ENCODE data around the gene INTS11.
A peak's percentile ranks its signal among the peaks of the same experiment; 100 is the strongest.

Gene INTS11

DNA sequence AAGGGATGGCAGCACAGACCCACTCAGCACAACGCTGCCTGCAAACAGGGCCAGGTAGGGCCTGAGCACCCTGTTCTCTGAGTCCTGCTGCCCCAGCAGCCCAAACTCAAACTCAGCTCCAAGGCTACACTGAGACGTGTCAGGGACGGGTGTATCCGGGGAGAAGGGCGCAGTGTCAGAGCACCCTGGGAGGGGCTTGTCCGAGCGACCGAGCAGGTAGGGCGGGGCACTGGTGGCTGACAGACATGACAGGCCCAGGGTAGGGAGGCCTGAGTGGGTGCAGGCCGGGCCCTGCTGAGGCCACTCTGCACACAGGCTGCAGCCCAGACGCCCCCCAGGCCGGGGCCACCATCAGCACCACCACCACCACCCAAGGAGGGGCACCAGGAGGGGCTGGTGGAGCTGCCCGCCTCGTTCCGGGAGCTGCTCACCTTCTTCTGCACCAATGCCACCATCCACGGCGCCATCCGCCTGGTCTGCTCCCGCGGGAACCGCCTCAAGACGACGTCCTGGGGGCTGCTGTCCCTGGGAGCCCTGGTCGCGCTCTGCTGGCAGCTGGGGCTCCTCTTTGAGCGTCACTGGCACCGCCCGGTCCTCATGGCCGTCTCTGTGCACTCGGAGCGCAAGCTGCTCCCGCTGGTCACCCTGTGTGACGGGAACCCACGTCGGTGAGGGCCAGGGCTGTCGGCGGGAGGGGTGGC lies 38.7 kb downstream of the INTS11 start:
- peak; percentile 41 for DNase-seq

DNA sequence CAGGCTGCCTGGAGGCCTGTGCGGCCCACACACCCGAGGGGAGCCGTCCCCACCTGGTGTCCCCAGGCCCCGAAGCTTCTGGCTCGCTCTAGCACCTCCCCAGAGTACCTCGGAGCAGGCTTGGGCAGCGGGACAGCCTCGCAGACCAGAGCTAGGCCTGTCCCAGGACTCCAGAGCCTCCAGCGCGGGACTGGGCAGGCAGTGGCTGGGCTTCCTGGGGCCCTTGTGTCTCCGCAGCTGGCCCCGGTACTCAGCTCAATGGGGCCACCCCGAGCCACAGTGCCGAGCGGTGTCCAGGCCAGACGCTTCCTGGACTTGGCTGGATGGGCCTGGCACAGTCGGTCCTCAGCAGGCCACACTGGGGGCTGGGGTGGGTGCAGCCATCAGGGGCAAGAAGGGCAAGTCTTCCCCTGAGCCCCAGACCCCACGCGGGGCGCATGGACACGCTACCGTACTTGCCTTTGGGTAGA lies 39.3 kb downstream of the INTS11 start:
- DNase-seq: no peak

DNA sequence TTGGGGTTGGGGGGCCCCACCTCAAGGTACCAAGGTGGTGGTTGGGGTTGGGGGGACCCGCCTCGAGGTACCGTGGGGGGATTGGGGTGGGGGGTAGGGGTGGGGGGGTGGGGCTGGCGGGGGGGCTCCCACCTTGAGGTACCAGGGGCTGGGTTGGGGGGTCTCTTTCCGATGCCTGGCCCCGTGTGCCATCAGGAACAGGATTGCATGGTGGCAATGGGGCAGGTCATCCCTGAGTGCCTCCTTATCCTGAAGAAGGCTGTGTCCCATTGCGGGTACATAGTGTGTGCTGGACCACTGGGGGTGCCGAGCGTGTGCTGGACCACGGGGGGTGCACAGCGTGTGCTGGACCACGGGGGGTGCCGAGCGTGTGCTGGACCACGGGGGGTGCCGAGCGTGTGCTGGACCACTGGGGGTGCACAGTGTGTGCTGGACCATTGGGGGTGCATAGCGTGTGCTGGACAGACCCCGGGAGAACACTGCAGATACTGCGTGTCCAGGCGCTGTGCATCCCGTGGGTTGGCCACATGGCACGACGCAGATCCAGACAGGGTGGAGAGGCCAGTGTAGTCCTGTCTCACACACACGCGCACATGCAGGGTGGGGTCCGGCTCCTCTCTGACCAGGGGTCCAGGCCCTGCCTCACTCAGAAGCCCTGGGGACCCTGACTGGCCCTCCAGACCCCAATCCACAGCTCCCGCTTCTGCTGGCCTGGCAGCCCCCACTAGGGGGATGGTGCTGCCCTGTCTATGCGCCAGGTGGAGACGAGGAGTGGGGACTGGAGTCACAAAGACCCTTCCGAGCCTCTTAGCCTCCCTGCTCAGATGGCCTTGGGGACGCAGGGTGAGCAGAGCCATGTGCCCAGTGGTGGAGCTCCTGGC lies 40.0 kb downstream of the INTS11 start:
- DNase-seq: no peak

DNA sequence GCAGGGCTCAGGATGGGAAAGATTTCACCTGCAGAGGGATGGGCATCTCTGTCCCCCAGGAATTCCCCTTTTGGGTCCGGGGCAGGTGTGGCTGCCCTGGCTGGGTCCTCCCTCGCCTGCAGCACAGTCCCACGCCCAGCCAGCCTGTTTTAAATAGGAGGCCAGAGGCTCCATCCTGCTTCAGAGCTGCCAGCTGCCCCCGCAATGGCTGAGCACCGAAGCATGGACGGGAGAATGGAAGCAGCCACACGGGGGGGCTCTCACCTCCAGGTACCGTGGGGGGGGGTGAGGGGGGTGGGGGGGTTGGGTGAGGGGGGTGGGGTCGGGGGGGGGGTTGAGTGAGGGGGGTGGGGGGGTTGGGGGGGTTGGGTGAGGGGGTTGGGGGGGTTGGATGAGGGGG lies 40.6 kb downstream of the INTS11 start:
- DNase-seq: no peak

DNA sequence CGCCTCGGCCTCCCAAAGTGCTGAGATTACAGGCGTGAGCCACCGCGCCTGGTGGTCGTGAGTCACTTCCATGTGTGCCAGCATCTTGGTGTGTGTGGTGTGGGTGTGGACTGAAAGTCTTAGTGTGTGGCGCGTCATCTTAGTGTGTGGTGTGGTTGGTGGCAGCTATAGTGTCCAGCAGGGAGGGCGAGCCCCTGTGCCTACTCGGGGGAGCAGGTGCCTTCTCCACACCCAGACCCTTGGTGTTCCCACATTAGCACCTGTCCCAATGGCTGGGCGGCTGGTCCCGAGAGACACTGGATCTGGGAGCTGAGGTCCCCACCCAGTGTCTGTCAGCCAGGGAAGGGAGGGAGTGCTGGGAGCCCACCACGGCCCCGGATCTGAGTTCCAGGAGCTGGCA lies 41.5 kb downstream of the INTS11 start:
- DNase-seq: no peak

DNA sequence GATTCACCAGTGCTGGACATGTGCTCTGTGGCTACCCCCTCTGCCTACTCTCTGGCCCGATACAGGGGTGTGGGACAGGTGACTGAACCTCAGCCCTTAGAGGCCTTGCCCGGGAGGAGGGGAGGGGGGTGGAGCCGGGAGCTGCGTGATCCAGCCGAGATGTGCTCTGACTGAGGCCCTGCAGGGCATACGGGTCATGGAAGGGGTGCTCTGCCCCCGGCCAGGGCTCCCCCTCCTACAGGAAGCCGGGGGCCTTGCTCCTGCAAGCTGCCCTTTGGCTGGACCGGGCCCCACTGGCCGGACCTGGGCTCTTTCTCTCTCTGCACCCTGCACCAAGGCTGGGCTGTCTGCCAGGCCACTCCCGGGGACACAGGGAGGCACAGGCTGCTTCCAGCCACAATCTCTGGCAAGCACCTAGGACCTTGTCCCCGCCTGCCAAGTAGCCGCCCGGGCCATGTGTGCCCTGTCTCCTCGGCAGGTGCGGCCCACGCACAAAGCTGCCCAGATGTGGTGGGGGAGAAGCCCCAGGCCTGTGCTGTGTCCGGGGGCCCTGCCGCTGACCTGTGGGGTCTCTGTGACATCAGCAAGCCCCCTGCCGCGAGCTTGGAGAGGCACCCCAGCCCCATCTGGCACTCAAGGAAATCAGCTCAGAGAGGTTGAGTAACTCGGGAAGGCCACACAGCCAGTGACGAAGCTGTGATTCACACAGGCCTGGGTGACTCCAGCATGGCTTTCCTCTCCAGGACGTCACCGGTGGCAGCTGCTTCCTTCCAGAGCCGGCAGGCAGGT lies 42.7 kb downstream of the INTS11 start:
- DNase-seq: no peak

DNA sequence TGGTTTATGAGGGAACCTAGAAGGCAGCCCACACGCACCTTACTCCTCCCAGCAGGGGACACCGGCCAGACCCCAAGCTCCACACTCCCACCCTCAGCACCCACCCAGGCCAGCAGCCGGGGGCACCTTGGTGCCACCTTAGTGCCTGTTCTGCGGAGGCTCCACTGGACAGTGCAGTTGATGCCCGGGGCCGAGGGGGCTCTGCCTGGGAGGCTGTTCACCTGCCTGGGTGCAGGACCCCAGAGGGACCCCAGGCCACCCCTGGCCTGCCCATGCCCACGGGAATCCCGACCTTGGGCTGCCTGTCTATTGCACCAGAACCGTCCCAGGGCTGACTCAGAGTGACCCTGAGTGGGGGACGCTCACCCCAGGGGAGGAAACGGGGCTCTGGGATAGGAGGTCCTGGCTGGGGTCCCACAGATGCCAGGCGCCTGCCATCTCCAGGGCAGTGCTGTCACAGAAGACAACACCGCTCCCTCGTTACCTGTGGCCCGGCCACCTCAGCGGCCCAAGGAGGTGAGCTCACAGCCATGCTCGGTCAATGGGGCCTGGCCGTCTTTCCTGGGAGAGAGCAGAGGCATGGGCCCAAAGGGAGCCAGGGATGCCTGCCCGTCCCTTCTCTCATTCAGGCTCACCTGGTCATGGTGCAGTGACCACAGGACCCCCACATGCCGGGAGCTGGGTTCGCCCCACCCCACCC lies 43.5 kb downstream of the INTS11 start:
- DNase-seq: no peak

DNA sequence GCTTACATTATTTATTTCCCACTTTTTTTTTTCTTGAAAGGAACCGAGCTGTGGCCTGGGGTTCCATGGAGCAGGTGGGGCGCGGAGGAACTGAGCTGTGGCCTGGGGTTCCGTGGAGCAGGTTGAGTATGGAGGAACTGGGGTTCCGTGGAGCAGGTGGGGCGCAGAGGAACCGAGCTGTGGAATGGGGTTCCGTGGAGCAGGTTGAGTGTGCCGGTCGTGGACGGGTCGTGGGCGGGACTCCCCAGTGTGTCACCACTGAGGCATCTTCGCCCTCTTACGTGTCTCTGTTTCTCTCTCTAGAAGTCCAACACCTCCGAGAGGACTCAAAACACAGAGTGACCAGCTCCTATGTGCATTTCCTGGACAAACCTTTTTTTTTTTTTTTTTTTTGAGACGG lies 45.4 kb downstream of the INTS11 start:
- no peak for DNase-seq

DNA sequence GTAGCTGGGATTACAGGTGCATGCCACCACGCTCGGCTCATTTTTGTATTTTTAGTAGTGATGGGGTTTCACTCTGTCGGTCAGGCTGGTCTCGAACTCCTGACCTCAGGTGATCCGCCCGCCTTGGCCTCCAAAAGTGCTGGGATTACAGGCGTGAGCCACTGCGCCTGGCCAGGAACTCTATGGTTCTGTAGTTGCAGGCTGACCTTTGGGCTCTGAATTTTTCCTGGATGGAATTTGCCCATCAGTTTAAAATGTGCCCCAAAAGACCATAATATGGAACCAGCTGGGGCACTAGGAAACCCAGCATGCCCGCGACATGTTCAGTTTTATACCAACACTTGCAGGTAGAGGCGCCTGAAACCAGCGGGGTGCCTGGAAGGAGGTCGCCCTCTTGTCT lies 45.8 kb downstream of the INTS11 start:
- DNase-seq: no peak

DNA sequence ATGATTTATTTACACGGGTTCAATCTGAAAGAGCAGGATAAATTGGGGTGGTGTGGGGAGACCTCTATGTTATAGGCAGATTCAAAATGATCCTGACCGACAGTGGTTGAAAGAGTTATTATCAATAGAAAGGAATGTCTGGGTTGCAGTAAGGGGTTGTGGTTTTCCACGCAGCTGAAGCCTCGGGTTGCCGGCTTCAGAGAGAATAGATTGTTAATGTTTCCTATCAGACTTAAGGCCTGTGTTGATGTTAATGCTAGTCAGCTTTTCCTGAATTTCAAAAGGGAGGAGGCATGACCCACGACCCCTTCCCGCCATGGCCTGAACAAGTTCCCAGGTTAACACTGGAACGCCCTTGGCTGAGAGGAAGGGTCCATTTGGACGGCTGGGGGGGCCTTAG lies 48.6 kb downstream of the INTS11 start:
- DNase-seq: no peak

DNA sequence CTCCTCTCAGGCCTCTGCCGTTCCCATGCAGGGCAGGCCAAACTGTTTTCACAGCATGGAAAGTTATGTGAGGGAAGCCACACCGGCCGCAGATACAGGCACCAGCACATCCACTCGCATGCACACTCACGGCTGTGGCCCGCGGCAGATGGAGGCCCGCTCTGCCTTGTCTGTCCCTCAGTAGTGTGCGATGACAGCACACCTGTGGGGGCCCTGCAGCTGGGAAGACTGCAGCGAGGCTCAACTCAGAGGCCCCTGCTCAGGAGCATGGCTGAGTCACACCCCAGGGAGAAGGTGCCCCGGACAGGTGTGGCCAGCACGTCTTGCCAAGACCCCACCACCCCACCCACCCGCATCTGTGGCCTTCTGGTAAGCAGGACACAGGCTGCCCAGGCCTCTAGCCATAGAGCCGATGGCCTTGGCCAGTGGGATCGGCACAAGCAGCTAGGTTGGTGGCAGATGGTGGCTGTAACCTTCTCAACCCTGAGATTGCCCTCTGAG lies 49.5 kb downstream of the INTS11 start:
- DNase-seq: no peak

DNA sequence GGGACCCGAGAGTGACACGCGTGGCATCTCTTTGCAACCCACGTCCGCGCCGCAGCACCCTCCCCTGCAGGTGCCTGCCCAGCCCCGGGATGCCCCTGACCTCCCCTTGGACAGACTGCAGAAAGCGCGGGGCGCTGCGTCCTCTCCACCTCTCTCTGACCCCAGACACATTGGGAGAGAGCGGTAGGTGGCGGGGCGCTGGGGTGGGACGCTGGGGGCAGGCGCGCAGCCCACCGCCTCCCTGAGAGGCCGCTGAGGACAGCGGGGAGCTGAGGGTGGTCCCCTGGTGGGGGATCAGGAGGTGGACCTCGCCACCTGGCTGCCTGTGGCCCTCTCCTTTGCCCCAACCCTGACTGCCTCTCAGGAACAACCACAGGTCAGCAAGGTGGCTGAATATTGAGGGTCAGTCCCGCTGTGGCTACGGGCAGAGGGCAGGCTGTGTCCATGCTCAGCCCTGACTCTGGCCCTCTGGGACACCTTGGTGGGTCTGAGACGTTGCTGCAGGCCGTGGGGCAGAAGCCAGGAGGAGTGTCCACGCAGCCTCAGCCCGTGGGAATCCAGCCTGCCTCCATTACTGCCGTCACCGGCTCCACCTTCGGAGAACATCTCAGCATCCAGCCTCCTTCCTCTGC lies 50.0 kb downstream of the INTS11 start:
- no peak for DNase-seq

DNA sequence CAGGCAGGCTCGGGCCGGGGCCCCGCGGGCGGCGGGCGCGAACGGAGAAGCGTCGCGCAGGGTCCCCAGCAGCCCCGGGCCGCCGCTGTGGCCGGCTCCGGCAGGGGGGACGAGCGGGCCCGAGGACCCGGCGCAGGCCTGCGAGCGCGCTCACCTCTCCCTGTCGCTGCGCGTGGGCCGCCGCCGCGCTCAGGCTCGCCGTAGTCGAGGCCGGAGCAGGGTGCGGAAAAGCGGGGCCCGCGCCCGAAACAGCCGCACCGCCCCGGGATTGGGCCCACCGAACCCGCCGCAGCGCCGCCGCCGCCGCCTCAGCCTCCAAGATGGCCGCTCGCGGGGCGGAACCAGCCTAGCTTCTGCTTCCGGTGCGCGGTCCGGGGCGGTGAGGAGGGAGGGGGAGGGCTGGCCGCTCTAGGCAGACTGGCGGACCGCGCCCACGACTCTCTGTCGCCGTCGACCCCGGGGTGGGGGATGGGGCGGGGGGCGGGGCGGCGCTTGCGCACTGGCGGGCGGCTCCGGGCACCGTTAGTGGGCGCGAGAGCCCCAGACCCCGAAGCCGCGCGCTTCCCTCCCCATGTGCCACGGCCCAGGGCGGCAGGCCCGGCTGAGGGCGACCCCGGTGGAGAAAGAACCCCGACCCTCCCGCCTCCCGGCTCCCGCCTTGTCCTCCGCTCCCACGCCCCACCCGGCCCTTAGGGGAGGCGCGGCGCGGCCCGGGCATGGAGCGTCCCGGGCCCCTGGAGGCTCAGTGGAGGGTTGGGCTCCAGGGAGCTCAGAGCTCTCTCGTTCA lies 50.8 kb downstream of the INTS11 start, which contains the start of gene UBE2J2:
UBE2J2 (minus strand) TSS at position 343 of the 787 bp plus-strand sequence. CDS start 5,862 bp downstream, outside the sequence.
- peak; percentile 79 for DNase-seq

DNA sequence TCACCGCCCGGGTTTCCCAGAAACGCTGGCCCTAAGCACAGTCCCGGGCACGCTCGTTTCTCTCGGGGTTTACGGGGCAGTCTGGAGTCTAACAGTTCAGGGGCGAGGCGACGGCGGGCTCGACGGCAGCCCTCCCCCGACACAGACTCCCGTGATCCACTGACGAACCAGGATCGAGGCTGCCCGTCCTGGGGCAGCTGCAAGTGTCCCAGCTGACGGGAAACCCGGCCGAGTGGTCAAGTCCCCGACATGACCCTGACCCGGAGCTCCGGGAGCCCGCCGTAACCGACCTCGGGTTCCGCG lies 51.3 kb downstream of the INTS11 start:
- no peak for DNase-seq

DNA sequence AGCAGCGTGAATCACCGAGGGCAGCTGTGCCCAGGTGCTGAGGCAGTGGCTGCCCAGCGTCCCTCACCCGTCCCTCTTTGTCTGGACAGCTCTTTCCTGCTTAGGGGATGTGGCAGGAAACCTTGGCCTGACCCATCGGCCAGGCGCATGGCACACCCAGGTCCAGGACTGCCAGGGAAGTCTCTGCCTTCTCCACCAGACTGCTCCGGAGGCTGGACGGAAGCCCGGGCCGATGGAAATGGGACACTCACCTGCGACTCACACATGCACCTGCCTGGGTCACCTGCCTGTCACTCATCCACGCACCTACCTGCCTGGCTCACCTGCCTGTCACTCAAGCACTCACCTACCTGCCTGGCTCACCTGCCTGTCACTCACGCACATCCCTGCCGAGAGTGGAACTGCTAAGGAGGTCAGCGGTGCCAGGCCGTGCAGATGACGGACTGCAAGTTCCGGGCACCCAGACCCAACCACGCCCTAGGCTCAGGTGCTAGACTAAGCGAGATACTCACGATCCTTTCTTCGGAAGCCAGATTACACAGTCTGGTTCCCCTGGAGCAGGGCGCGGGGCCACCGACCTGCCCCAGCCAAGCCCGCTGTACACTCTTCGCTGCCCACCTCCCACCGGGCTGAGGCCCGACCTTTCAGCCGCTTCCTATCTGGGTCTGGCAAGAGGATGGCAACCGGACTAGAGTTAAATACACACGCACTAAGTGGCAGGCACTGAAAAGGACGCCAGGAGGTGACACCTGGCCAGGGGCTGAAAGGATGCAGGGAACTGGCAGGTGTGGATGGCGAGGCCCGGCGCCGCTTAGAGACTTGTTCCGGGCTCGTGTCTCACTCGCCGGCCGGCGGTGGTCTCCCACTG lies 51.9 kb downstream of the INTS11 start:
- DNase-seq: no peak

DNA sequence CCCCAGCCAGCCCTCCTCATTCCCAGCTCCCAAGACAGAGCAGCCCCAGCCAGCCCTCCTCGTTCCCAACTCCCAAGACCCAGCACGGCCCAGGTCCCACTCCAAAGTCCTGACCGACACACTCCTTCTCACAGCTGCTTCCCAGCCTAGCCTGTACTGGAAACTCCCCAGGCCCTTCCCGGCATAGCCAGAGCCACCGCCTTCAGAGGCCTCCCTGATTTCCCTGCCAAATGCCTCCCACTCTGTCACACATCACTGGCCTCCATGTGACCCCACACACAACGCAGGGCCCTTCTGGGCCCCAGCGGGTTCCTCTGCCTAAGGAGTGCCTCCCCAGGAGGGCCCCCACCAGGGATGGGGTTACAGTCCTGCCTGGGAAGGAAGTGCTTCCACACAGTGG lies 53.6 kb downstream of the INTS11 start:
- no peak for DNase-seq

DNA sequence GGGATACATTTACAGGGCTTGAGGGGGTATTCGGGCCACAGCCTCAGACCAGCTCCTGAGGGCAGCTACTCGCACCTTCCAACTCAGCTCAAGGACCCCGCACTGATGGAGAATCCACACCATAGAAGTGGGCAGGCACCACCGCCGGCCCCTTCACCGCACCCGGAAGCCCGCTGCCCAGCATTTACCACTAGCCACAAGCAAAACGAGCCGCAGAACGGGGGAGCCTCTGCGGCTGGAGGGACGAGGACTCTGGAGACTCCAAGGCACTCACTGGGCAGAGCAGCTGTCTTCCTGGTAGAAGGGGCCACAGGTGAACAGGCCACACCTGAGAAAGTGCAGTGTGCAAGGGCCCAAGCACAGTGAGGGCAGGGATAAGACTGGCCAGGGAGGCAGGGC lies 56.2 kb downstream of the INTS11 start:
- DNase-seq: no peak

DNA sequence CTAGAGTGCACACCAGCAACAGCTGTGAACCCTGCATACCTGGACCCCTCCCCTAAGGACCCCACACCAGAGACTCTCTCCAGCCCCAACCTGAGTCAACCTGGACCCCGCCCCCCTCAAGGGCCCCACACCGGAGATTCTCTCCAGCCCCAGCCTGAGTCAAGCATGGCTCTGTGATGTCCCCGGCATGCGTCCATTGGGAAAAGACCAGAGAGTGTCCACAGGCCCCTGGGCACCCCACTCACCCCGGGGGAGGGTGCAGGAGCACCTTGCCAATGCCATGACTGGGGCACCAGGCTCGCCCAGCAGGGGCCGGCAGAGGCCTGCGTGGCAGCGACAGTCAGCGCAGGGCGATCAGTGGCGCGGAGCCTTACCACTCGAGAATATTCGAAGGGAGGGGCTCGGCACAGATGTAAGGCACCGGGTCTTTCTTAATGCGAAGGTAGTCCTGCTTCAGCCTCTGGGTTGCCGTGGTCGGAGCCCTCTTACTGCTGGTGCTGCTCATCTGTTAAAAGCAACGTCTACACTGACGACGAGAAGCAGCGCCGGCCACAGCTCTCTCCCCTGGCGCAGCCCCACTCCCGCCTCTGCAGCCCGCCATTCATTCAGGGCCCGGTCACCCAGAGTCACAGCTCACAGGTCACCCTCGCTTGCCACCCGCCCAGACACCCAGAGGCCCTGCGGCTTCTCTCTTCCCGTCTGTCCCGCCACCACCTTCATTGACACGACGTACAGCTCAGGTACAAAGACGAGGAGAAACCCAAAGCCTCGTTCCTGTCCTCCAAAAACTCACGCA lies 56.8 kb downstream of the INTS11 start:
- no peak for DNase-seq

DNA sequence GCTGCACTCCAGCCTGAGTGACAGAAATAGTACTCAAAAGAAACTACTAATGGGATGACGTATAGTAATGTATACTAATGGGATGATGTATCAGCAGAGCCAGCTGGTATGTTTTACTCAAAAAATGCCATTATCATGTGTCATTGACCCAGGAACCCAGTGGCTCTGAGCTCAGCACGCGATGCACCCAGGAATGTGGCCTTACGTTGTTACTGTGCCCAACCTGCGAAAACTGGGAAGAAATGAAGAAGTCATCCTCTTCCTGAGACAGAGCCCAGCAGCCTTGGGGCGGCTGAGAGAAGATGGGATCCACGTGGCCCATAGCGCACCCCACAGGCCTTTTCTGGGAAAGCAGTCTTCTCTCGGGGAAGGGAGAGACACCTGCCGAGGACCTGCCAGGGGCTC lies 59.6 kb downstream of the INTS11 start:
- no peak for DNase-seq
